SK-N-MC (cell line): Measurements from ENCODE around the gene PALD1.

Source experiments
- EZH2 ChIP-seq: fragments of 200-600 bp; sonication (generic); IDR thresholded peaks from one replicate; pipeline ENCODE4 v1.6.1; 2017; ENCODE audit warnings: antibody characterized with exemption
- POLR2AphosphoS5 ChIP-seq: IDR thresholded peaks from 2 replicates; pipeline ENCODE4 v1.6.1; 2012; ENCODE audit warnings: mild to moderate bottlenecking, low read depth, low read length, borderline replicate concordance

GRCh38 chr10:70528314-70528713 is 49.7 kb downstream of the PALD1 start:
- no peak for TF ChIP-seq POLR2AphosphoS5
- TF ChIP-seq EZH2 = no peak
